D721Med (cell line): ENCODE results near the gene AQP2.

Experiments
- DNase-seq: peaks from one replicate; pipeline ENCODE4 v3.0.0; 2011; ENCODE audit warnings: low spot score; ENCODE audit not compliant: insufficient read length
- FAIRE-seq: peaks from 2 replicates; lab custom pipeline; 2011; peaks lifted over from hg19 to GRCh38; lab: Jason Lieb, UNC
- TF ChIP-seq, protein P1 (sequence below): IDR thresholded peaks from 2 replicates; pipeline ENCODE4 v1.5.1; 2012; ENCODE audit warnings: mild to moderate bottlenecking, control low read depth; ENCODE audit not compliant: insufficient read depth; ENCODE audit errors: missing control alignments

AQP2 gene

GRCh38 chr12:49967042-49967776, 16.7 kb downstream of the AQP2 start:
- TF ChIP-seq, protein P1, sequence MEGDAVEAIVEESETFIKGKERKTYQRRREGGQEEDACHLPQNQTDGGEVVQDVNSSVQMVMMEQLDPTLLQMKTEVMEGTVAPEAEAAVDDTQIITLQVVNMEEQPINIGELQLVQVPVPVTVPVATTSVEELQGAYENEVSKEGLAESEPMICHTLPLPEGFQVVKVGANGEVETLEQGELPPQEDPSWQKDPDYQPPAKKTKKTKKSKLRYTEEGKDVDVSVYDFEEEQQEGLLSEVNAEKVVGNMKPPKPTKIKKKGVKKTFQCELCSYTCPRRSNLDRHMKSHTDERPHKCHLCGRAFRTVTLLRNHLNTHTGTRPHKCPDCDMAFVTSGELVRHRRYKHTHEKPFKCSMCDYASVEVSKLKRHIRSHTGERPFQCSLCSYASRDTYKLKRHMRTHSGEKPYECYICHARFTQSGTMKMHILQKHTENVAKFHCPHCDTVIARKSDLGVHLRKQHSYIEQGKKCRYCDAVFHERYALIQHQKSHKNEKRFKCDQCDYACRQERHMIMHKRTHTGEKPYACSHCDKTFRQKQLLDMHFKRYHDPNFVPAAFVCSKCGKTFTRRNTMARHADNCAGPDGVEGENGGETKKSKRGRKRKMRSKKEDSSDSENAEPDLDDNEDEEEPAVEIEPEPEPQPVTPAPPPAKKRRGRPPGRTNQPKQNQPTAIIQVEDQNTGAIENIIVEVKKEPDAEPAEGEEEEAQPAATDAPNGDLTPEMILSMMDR = peak; percentile 92
- FAIRE-seq (no peak), DNase-seq (peak; percentile 99)

- TF ChIP-seq, protein P1 = no peak
- DNase-seq (peak; percentile 11), FAIRE-seq (no peak)
These were observed 17.3 kb downstream of the AQP2 start for GRCh38 chr12:49967777-49968250.

GRCh38 chr12:49968471-49968870, 17.9 kb downstream of the AQP2 start:
- FAIRE-seq (no peak), DNase-seq (peak; percentile 0)
- TF ChIP-seq, protein P1 = no peak

DNA sequence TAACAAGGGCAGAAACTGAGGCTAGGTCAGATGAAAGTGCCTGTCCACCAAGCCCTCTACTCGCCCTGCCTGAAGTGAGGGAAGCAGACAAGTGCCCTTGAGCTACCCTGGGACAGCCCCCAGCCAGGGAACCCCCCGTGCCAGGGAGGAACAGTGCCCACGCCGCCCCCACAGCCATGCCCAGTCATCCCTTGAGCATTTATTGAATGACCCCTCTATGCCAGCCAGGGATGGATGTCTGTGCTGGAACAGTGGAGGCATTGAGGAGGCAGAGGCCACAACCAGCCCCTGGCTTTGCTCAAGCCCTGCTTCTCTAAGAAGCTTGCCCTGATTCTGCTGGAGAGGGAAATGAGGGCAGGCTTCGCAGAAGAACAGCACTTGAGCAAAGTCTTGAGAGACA, 18.5 kb downstream of the AQP2 start:
- no peak for FAIRE-seq
- TF ChIP-seq, protein P1 = no peak
- no peak for DNase-seq

- TF ChIP-seq, protein P1 = no peak
- no peak for DNase-seq
- no peak for FAIRE-seq
These were observed 19.3 kb downstream of the AQP2 start for GRCh38 chr12:49969651-49970429.

DNA sequence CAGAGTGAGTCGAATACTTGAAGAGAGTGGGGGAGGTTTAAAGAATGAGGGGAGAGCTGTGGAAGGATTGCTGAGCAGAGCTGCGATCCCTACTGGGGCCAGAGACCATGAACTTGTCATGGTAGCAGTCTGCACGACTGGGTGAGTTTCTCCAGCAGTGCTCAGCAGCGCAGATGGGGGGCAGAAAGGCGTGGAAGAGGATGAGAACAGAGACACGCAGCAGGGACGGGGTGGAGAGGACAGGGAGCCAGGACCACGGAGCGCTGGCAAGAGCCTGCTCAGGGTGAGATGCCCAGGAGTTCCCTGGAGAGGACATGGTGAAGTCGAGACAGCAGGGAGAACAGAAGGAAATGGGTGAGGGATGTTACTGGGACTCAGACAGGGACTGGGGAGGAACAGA, 20.1 kb downstream of the AQP2 start:
- DNase-seq (no peak), FAIRE-seq (no peak)
- TF ChIP-seq, protein P1 = no peak
